ENCODE data around the gene UBN2. TPM values are rescaled to one million over a fixed set of nuclear protein-coding genes. Genes with fewer than 3 reads are reported as not detected.
A peak's percentile ranks its signal among the peaks of the same experiment; 100 is the strongest.

UBN2 gene
- total RNA-seq, 2 donors from 2014 or later, result 45.3 to 48.8 TPM

GRCh38 chr7:139265673-139266072 is 34.6 kb downstream of the UBN2 start:
- Histone ChIP-seq H3K4me3 (ENCODE audit: low read length) (no peak overlapping the region), H3K9ac (ENCODE audit: extremely low read depth, low read length, poor library complexity, severe bottlenecking) (no peak overlapping the region), H3K36me3 (ENCODE audit: control insufficient read depth, insufficient read depth, low read length) (peaks cover 96% of the 10 kb centered on the region), H3K4me1 (ENCODE audit: control insufficient read depth, insufficient read depth, low read length) (no peaks in the 10 kb centered on the region), H3K27me3 (ENCODE audit: control insufficient read depth, insufficient read depth, low read length, poor library complexity, severe bottlenecking) (no peaks in the 10 kb centered on the region), H3K9me3 (ENCODE audit: control insufficient read depth, low read length) (peaks cover 7% of the 10 kb centered on the region), H3K27ac (ENCODE audit: low read depth, low read length) (no peak overlapping the region)
- no peaks in the 10 kb centered on the region for H3K4me1 Mint-ChIP-seq
- H3K36me3 Mint-ChIP-seq (ENCODE audit: low read depth), result peaks cover 68% of the 10 kb centered on the region
- H3K4me3 Mint-ChIP-seq, result no peak overlapping the region
- no peak for TF ChIP-seq CTCF (conservative IDR thresholded peaks at IDR 0.05)
- no peak overlapping the region for H3K27ac Mint-ChIP-seq
- H3K9me3 Mint-ChIP-seq, result no peaks in the 10 kb centered on the region
- H3K27me3 Mint-ChIP-seq (ENCODE audit: insufficient read depth), result no peaks in the 10 kb centered on the region
- no peak for DNase-seq
- 100% methylated on average over 2 of the region's 2 CpGs for WGBS, 2 experiments (ENCODE audit: insufficient coverage in 1 of 2, insufficient read length in 1 of 2)

- Mint-ChIP-seq H3K36me3 (ENCODE audit: low read depth) (peaks cover 71% of the 10 kb centered on the region), H3K27me3 (ENCODE audit: insufficient read depth) (no peaks in the 10 kb centered on the region), H3K4me1 (no peaks in the 10 kb centered on the region), H3K4me3 (no peak overlapping the region), H3K9me3 (no peaks in the 10 kb centered on the region), H3K27ac (no peak overlapping the region)
- H3K27ac ChIP-seq (ENCODE audit: low read depth, low read length), result no peak overlapping the region
- no peak for TF ChIP-seq CTCF (conservative IDR thresholded peaks at IDR 0.05)
- peaks cover 96% of the 10 kb centered on the region for H3K36me3 ChIP-seq (ENCODE audit: control insufficient read depth, insufficient read depth, low read length)
- no peaks in the 10 kb centered on the region for H3K9me3 ChIP-seq (ENCODE audit: control insufficient read depth, low read length)
- H3K4me1 ChIP-seq (ENCODE audit: control insufficient read depth, insufficient read depth, low read length), result no peaks in the 10 kb centered on the region
- no peaks in the 10 kb centered on the region for H3K27me3 ChIP-seq (ENCODE audit: control insufficient read depth, insufficient read depth, low read length, poor library complexity, severe bottlenecking)
- no peak for DNase-seq
- H3K9ac ChIP-seq (ENCODE audit: extremely low read depth, low read length, poor library complexity, severe bottlenecking), result no peak overlapping the region
- no peak overlapping the region for H3K4me3 ChIP-seq (ENCODE audit: low read length)
- 96% methylated on average over 17 of the region's 17 CpGs for WGBS, 2 experiments (ENCODE audit: insufficient coverage in 1 of 2, insufficient read length in 1 of 2)
Measured at GRCh38 chr7:139271718-139272628, 40.9 kb downstream of the UBN2 start.

GRCh38 chr7:139284252-139284896 is 53.3 kb downstream of the UBN2 start:
- Mint-ChIP-seq H3K27ac (no peak overlapping the region), H3K27me3 (ENCODE audit: insufficient read depth) (no peaks in the 10 kb centered on the region), H3K36me3 (ENCODE audit: low read depth) (peaks cover 53% of the 10 kb centered on the region), H3K9me3 (no peaks in the 10 kb centered on the region), H3K4me3 (no peak overlapping the region), H3K4me1 (peaks cover 4% of the 10 kb centered on the region)
- peak; percentile 41 for TF ChIP-seq CTCF (conservative IDR thresholded peaks at IDR 0.05)
- H3K27me3 ChIP-seq (ENCODE audit: control insufficient read depth, insufficient read depth, low read length, poor library complexity, severe bottlenecking), result no peaks in the 10 kb centered on the region
- no peak overlapping the region for H3K27ac ChIP-seq (ENCODE audit: low read depth, low read length)
- H3K4me1 ChIP-seq (ENCODE audit: control insufficient read depth, insufficient read depth, low read length), result no peaks in the 10 kb centered on the region
- no peak overlapping the region for H3K4me3 ChIP-seq (ENCODE audit: low read length)
- H3K9me3 ChIP-seq (ENCODE audit: control insufficient read depth, low read length), result no peaks in the 10 kb centered on the region
- 93 to 95% methylated on average over 3 to 5 of the region's 5 CpGs for WGBS, 2 experiments (ENCODE audit: insufficient coverage in 1 of 2, insufficient read length in 1 of 2)
- H3K36me3 ChIP-seq (ENCODE audit: control insufficient read depth, insufficient read depth, low read length), result peaks cover 73% of the 10 kb centered on the region
- no peak for DNase-seq
- no peak overlapping the region for H3K9ac ChIP-seq (ENCODE audit: extremely low read depth, low read length, poor library complexity, severe bottlenecking)

All from endodermal cell (in vitro differentiated cells).